Thoracic aorta (tissue), 2 donors: Measurements from ENCODE around the gene RTN4R. TPM values are rescaled to one million over a fixed set of nuclear protein-coding genes. Genes with fewer than 3 reads are reported as not detected.
"Not testable (repeated sequence)": the region's sequence is repeated elsewhere in the genome, so short reads cannot be mapped to it uniquely, and the experiment has no call there.

Source experiments
- ATAC-seq: fragments of 150-250 bp; one replicate; pipeline ENCODE4 v1.8.0; 2017; ENCODE audit warnings: low read depth; ENCODE audit not compliant: insufficient number of reproducible peaks, low FRiP score
- DNase-seq: peaks from one replicate; pipeline ENCODE4 v3.0.0-alpha.2; 2020; ENCODE audit warnings: low spot score
- H3K27ac ChIP-seq, 2 donors: fragments of 200-600 bp; sonication (generic); 1 replicate in 1 of 2; 2 replicates in 1 of 2; pipeline ENCODE4 v1.5.1; 2016; ENCODE audit warnings: mild to moderate bottlenecking in 2 of 2, moderate library complexity in 2 of 2
- H3K27me3 ChIP-seq: fragments of 200-600 bp; sonication (generic); replicated peaks from 2 replicates; pipeline ENCODE4 v1.6.0; 2016; ENCODE audit warnings: mild to moderate bottlenecking; ENCODE audit not compliant: insufficient read depth
- H3K36me3 ChIP-seq: fragments of 200-600 bp; sonication (generic); one replicate; pipeline ENCODE4 v1.5.1; 2016
- H3K4me1 ChIP-seq, 2 donors: fragments of 200-600 bp; sonication (generic); 1 replicate in 1 of 2; 2 replicates in 1 of 2; pipeline versions ENCODE4 v1.5.1 to v1.6.0; 2016; ENCODE audit warnings: low read depth in 2 of 2, mild to moderate bottlenecking in 1 of 2; ENCODE audit not compliant: control insufficient read depth in 1 of 2
- H3K4me3 ChIP-seq: fragments of 200-600 bp; sonication (generic); 2 replicates; pipeline ENCODE4 v1.5.1; 2016; ENCODE audit warnings: mild to moderate bottlenecking
- H3K9me3 ChIP-seq: fragments of 200-600 bp; sonication (generic); 2 replicates; pipeline ENCODE4 v1.5.1; 2016
- CTCF ChIP-seq: fragments of 200-600 bp; sonication (generic); IDR thresholded peaks from one replicate; pipeline ENCODE4 v1.5.1; 2019; ENCODE audit warnings: antibody characterized with exemption
- total RNA-seq, 2 donors: library from RNA; depleted of rRNA; stranded (reverse); fragments of >200 nt; gene quantifications; one replicate each; pipeline versions ENCODE4 v1.1.0 to v1.2.3, GENCODE V29; 2016

Gene RTN4R
- total RNA-seq = 1 to 10 TPM in 1 of 2 donors, not detected in 1; 7.4 TPM

GRCh38 chr22:20268279-20269012 lies at the start of gene RTN4R:
Gene RTN4R, minus strand, starts transcription at chr22:20268318. Its CDS starts 226 bp downstream, at chr22:20268092.
- no peaks in the 10 kb centered on the region for H3K9me3 ChIP-seq
- ATAC-seq (no peak), DNase-seq (no peak)
- H3K36me3 ChIP-seq = no peaks in the 10 kb centered on the region
- H3K4me3 ChIP-seq = peak within 1 kb of the TSS; percentile 70
- H3K27me3 ChIP-seq = no peaks in the 10 kb centered on the region
- TF ChIP-seq CTCF = peak; percentile 76
- no peak within 1 kb of the TSS for H3K27ac ChIP-seq
- peaks cover 0 to 11% of the 10 kb centered on the region in 2 donors for H3K4me1 ChIP-seq

- H3K27ac ChIP-seq, DNase-seq, H3K4me3 ChIP-seq, H3K36me3 ChIP-seq, H3K9me3 ChIP-seq, ATAC-seq, H3K27me3 ChIP-seq: not testable (repeated sequence)
- peaks cover 20 to 37% of the 10 kb centered on the region in 2 donors for H3K4me1 ChIP-seq
Observed at GRCh38 chr22:20317402-20318042, 49.4 kb upstream of the RTN4R start.

GRCh38 chr22:20316844-20317401 lies 48.8 kb upstream of the RTN4R start:
- Histone ChIP-seq H3K9me3 (no peaks in the 10 kb centered on the region), H3K36me3 (no peaks in the 10 kb centered on the region), H3K4me3 (no peak overlapping the region), H3K4me1 (peaks cover 20 to 37% of the 10 kb centered on the region in 2 donors), H3K27me3 (no peaks in the 10 kb centered on the region), H3K27ac (no peak overlapping the region)
- no peak for DNase-seq
- no peak for ATAC-seq
- TF ChIP-seq CTCF = no peak

- ATAC-seq (no peak), DNase-seq (no peak)
- TF ChIP-seq CTCF = no peak
- no peaks in the 10 kb centered on the region for H3K36me3 ChIP-seq
- H3K4me3 ChIP-seq = no peak overlapping the region
- no peaks in the 10 kb centered on the region for H3K9me3 ChIP-seq
- H3K27me3 ChIP-seq = no peaks in the 10 kb centered on the region
- H3K4me1 ChIP-seq = peaks cover 20 to 31% of the 10 kb centered on the region in 2 donors
- H3K27ac ChIP-seq = no peak overlapping the region
Observed at GRCh38 chr22:20316217-20316843, 48.2 kb upstream of the RTN4R start.

- Histone ChIP-seq H3K4me3 (no peak overlapping the region), H3K27me3 (no peaks in the 10 kb centered on the region), H3K4me1 (peaks cover 13 to 24% of the 10 kb centered on the region in 2 donors), H3K36me3 (no peaks in the 10 kb centered on the region), H3K27ac (no peak overlapping the region), H3K9me3 (no peaks in the 10 kb centered on the region)
- no peak for TF ChIP-seq CTCF
- DNase-seq (no peak), ATAC-seq (no peak)
Observed at GRCh38 chr22:20315337-20316216, 47.5 kb upstream of the RTN4R start.

- DNase-seq, H3K9me3 ChIP-seq, H3K27me3 ChIP-seq, H3K4me3 ChIP-seq, H3K27ac ChIP-seq, ATAC-seq, H3K36me3 ChIP-seq: not testable (repeated sequence)
- H3K4me1 ChIP-seq = peaks cover 13 to 23% of the 10 kb centered on the region in 2 donors
Observed at GRCh38 chr22:20314741-20315336, 46.7 kb upstream of the RTN4R start.

- not testable (repeated sequence) for ATAC-seq, H3K4me3 ChIP-seq, H3K27ac ChIP-seq, DNase-seq, H3K36me3 ChIP-seq, H3K27me3 ChIP-seq, H3K9me3 ChIP-seq
- H3K4me1 ChIP-seq = peaks cover 12 to 21% of the 10 kb centered on the region in 2 donors
Observed at GRCh38 chr22:20314206-20314605, 46.1 kb upstream of the RTN4R start.
